Measurements from ENCODE around the gene KRTAP4-16. TPM values are rescaled to one million over a fixed set of nuclear protein-coding genes. Genes with fewer than 3 reads are reported as not detected.
"Not testable (repeated sequence)": the region's sequence is repeated elsewhere in the genome, so short reads cannot be mapped to it uniquely, and the experiment has no call there.

The KRTAP4-16 gene
- total RNA-seq, 1 donor from 2014 or later = not detected

DNA sequence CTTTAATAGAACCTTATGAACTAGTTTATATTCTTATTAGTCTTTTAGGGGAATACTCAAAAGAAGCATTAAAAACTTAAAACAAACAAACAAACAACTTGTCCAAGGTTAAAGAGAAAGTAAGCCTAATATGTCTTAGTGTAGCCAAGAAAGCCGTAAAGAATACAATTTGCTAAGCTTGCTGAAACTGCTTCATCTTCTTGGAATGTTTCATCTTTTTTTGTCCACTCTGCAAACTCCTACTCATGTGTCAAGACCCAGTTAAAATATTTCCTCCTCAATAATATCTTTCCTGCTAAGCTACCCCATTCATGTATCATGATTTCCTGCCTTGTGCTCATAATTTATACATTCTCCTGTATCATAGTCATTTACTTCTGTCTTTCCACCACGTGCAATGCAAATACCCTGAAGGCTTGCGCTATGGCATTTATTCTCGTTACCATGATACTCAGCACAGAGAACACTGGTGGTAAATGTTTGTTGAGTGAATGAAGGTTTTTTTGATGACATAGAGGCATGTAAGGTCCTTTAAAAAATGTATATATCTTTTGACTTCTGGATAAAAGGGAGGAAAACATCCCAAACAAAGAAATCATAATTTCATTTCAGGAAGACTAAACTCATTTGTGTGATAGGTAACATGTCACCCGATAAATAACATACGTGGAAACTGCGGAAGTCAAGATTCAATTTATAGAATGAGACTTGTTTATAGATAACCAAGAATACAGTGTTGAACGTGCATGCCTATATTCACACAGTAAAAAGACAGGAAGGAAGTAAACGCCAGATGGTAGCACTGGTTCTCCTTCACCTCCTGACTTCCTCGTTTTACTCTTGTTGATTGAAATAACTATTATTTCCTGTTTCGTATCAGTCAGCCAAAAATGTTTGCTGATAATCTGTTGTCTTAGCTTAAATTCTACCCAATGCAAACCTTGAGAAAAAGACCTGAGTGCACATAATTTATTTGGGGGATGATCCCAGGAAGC, 18.0 kb upstream of the KRTAP4-16 start:
- peak; percentile 25 to 62 for DNase-seq (ENCODE audit: low read depth in 2 of 2)

DNA sequence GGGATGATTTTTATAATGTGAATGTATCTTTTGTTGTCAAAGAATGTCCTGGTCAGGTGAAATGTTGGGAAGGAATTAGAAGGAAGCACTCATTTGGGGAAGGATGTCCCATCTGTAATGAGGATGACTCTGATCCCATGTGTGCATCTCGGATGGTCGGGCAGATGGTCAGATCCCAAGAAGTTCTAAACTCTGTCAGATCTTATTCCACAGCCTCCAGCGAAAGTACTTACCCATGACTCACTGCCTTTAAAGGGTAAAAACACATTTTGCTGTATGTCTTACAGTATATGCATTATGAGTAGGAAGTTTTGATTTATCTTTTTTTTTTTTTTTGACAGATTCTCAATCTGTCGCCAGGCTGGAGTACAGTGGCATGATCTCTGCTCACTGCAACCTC, 16.7 kb upstream of the KRTAP4-16 start:
- no peak for DNase-seq (ENCODE audit: low read depth in 2 of 2)

DNA sequence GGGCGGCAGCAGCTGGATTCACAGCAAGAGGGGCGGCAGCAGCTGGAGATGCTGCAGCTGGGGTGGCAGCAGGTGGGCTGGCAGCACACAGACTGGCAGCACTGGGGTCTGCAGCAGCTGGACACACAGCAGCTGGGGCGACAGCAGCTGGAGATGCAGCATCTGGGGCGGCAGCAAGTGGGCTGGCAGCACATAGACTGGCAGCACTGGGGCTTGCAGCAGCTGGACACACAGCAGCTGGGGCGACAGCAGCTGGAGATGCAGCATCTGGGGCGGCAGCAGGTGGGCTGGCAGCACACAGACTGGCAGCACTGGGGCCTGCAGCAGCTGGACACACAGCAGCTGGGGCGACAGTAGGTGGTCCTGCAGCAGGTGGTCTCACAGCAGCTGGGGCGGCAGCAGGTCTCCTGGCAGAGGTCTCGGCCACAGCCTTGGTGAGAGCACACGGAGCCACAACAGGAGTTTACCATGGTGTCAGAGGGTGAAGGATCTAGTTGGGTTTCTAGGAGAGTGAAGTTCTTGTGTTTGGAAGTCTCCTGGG, 15.9 kb upstream of the KRTAP4-16 start, which contains the start of gene KRTAP4-11:
Gene KRTAP4-11, minus strand, starts transcription at position 528 of the 541 bp plus-strand sequence. Its CDS starts 58 bp downstream, at position 470.
- not testable (repeated sequence) for DNase-seq (ENCODE audit: low read depth in 2 of 2)

DNA sequence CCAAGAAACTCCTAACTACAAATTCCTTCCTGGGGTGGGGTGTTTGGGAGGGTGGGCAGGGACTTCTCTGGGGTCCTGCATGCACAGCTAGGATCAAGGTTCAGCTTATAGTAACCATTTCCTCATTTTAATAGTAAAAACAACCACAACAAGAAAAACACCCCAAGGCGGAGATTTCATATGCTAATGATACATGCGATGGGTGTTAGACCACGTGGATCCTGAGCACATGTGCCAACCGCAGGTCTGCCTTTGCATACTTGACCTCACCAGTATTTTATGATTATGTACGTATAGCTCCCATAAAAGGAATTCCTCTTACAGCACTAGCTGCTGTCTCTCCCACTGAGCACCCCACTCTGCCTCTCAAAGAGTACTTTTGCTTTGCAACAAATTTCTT, 14.3 kb upstream of the KRTAP4-16 start:
- DNase-seq (ENCODE audit: low read depth in 2 of 2) = no peak

DNA sequence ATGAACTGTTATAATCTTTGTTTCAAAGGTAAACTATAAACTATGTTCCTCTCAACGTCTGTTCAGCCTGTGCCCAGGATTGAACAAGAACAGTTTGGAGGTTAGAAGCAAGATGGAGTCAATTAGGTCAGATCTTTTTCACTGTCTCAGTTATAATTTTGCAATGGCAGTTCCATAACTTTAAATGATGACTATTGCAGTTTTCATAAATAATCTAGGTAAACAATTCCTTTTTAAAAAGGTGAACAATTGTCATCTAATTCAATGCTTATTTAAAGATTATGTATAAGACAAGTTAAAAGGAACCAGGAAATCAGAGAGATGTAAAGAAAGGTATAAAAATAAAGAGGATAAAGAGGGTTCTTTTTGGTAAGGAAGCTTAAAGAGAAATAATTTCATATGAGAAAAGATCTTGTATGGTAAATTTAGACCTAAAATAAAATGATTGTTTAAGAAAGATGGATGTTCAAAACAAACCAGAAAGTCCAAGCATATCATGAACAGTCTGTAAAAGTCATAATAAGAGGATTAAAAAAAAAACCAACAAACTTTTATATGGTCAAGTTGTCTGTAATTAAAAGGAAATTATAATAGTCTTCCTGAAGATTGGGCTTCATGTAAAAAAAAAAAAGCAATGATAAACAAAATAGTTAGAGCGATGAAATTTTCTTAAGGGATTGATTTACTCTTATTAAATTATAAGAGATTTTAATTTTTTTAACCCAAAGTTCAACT, 9.3 kb upstream of the KRTAP4-16 start:
- DNase-seq (ENCODE audit: low read depth in 2 of 2) = no peak

DNA sequence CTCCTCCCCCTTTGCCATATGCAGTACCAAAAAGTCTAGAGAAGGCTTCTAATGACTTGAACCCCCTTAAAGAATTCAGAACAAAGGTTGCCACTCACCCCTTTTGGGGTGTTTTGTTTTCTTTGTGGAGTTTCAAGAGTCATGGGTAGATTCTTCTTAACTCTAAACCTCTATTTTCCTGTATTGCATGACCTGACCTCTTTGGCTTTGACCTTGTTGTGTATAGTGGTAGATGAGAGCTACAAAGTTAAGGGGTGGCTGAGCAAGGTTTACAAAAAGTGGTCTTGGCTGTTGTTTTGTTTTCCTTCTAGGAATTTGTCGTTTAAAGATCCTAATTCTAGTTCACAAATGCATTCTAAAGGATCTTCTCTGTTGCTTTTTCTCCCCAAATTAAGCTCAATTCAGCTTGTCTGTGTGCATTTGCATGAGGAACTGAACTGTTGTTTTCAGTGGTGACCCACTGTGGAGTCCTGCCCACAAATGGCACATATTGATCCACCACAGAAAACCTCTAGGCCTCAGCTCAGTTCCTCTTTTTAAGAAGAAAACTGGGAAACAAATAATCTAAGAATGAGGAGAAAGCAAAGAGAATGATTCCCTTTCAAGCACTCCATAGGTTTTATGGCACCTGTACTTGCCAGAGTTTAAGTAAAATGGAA, 6.8 kb upstream of the KRTAP4-16 start:
- DNase-seq (ENCODE audit: low read depth in 2 of 2) = not testable (repeated sequence)

DNA sequence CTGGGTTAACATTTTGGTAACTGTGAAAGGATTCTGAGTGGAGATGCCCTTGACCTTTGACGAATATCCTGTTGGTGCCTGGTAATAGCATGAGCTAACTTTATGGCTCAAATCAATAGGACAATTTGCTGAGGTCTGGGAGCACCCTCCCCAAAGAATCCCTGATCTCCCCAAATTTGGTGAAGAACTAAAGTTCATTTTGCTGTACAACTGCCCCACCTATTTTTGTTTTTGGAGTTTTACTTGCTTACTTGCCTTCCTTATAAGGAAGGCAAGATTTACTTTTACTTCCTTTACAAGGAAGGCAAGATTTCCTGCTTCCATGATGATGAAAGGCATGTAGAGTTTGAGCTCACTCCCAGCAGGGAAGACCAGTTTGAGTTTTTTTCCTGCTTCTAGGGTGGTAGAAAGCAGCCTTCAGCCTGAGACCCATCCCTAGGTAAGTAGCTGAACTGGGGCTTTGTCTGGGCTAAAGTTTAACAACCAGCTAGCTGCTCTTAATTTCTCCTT, 6.0 kb upstream of the KRTAP4-16 start:
- DNase-seq (ENCODE audit: low read depth in 2 of 2) = no peak

DNA sequence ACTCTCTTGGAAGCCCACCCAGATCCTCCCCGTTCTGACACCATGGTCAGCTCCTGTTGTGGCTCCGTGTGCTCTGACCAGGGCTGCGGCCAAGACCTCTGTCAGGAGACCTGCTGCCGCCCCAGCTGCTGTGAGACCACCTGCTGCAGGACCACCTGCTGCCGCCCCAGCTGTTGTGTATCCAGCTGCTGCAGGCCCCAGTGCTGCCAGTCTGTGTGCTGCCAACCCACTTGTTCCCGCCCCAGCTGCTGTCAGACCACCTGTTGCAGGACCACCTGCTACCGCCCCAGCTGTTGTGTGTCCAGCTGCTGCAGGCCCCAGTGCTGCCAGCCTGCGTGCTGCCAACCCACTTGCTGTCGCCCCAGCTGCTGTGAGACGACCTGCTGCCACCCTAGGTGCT, 3.3 kb upstream of the KRTAP4-16 start, which contains the start of gene KRTAP4-9:
Gene KRTAP4-9, plus strand, starts transcription at position 43 of the 400 bp plus-strand sequence. Its CDS starts 0 bp downstream, at position 43.
- DNase-seq (ENCODE audit: low read depth in 2 of 2) = not testable (repeated sequence)

DNA sequence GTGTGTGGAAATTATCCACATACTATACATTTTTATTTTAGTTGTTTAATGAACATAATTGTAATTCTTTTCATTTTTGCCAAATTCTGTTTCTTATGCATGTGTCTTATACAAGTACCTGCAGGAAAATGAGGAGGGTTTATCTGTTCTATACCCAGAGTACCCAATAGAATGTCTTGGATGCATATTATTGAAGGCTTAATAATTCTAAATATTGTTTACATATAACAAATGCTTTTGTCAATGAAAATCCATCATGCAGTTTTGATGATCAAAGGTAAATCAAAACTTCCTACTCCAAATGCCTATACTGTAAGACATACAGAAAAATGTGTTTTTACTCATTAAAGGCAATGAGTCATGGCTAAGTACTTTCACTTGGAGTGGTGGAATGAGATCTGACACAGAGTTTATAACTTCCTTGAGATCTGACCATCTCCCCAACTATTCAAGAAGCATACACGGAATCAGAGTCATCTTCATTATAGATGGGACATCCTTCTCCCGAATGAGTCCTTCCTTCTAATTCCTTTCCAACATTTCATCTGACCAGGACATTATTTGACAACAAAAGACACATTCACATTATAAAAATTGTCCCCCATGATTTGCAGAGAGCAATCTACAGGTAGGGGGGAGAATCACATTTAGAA, 2.5 kb upstream of the KRTAP4-16 start:
- DNase-seq (ENCODE audit: low read depth in 2 of 2) = peak in 1 of 2 donors; percentile 24

DNA sequence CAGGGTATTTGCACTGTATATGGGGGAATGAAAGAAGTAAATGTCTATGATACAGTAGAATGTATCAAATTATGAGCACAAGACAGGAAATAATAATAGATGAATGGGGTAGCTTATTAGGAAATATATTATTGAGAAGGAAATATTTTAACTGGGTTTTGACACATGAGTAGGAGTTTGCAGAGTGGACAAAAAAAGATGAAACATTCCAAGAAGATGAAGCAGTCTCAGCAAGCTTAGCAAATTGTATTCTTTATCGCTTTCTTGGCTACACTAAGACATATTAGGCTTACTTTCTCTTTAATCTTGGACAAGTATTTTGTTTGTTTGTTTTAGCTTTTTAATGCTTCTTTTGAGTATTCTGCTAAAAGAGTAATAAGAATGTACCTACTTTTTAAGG, 1.9 kb upstream of the KRTAP4-16 start:
- no peak for DNase-seq (ENCODE audit: low read depth in 2 of 2)

DNA sequence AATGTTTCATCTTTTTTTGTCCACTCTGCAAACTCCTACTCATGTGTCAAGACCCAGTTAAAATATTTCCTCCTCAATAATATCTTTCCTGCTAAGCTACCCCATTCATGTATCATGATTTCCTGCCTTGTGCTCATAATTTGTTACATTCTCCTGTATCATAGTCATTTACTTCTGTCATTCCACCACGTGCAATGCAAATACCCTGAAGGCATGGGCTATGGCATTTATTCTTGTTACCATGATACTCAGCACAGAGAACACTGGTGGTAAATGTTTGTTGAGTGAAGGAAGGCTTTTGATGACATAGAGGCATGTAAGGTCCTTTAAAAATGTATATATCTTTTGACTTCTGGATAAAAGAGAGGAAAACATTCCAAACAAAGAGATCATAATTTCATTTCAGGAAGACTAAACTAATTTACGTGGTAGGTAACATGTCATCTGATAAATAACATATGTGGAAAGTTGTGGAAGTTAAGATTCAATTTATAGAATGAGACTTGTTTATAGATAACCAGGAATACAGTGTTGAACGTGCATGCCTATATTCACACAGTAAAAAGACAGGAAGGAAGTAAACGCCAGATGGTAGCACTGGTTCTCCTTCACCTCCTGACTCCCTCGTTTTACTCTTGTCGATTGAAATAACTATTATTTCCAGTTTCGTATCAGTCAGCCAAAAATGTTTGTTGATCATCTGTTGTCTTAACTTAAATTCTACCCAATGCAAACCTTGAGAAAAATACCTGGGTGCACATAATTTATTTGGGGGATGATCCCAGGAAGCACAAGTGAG, 2.1 kb downstream of the KRTAP4-16 start:
- peak; percentile 46 to 48 for DNase-seq (ENCODE audit: low read depth in 2 of 2)

DNA sequence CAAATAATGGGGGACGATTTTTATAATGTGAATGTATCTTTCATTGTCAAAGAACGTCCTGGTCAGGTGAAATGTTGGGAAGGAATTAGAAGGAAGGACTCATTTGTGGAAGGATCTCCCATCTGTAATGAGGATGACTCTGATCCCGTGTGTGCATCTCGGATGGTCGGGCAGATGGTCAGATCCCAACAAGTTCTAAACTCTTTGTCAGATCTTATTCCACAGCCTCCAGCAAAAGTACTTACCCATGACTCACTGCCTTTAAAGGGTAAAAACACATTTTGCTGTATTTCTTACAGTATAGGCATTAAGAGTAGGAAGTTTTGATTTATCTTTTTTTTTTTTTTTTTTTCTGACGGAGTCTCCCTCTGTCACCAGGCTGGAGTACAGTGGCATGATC, 3.5 kb downstream of the KRTAP4-16 start:
- DNase-seq (ENCODE audit: low read depth in 2 of 2) = no peak

DNA sequence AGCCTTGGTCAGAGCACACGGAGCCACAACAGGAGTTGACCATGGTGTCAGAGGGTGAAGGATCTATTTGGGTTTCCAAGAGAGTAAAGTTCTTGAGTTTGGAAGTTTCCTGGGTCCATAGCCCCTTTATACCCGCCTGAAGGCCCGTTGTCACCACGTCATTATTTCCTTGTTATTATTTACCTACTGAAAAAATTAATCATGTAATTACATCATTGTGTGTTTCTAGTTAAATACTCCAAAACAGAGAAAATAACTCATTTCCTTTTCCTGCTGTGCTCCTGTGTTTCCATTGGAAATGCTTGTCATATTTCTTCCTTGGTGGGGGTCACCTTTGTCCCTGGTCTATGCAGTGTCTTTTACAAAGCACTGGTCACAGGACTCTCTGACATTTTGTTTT, 4.0 kb downstream of the KRTAP4-16 start, which contains the start of gene KRTAP4-8:
Gene KRTAP4-8, minus strand, starts transcription at position 101 of the 400 bp plus-strand sequence. Its CDS starts 58 bp downstream, at position 43.
- no peak for DNase-seq (ENCODE audit: low read depth in 2 of 2)

DNA sequence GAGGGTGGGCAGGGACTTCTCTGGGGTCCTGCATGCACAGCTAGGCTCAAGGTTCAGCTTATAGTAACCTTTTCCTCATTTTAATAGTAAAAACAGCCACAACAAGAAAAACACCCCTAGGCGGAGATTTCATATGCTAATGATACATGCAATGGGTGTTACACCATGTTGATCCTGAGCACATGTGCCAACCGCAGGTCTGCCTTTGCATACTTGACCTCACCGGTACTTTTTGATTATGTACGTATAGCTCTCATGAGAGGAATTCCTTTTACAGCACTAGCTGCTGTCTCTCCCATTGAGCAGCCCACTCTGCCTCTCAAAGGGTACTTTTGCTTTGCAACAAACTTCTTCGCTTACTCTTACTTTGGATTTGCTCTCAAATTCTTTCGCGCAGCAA, 6.0 kb downstream of the KRTAP4-16 start:
- no peak for DNase-seq (ENCODE audit: low read depth in 2 of 2)

DNA sequence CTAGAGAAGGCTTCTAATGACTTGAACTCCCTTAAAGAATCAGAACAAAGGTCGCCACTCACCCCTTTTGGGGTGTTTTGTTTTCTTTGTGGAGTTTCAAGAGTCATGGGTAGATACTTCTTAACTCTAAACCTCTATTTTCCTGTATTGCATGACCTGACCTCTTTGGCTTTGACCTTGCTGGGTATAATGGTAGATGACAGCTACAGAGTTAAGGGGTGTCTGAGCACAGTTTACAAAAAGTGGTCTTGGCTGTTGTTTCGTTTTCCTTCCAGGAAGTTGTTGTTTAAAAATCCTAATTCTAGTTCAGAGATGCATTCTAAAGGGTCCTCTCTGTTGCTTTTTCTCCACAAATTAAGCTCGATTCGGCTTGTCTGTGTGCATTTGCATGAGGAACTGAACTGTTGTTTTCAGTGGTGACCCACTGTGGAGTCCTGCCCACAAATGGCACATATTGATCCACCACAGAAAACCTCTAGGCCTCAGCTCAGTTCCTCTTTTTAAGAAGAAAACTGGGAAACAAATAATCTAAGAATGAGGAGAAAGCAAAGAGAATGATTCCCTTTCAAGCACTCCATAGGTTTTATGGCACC, 13.2 kb downstream of the KRTAP4-16 start:
- DNase-seq (ENCODE audit: low read depth in 2 of 2) = not testable (repeated sequence)

DNA sequence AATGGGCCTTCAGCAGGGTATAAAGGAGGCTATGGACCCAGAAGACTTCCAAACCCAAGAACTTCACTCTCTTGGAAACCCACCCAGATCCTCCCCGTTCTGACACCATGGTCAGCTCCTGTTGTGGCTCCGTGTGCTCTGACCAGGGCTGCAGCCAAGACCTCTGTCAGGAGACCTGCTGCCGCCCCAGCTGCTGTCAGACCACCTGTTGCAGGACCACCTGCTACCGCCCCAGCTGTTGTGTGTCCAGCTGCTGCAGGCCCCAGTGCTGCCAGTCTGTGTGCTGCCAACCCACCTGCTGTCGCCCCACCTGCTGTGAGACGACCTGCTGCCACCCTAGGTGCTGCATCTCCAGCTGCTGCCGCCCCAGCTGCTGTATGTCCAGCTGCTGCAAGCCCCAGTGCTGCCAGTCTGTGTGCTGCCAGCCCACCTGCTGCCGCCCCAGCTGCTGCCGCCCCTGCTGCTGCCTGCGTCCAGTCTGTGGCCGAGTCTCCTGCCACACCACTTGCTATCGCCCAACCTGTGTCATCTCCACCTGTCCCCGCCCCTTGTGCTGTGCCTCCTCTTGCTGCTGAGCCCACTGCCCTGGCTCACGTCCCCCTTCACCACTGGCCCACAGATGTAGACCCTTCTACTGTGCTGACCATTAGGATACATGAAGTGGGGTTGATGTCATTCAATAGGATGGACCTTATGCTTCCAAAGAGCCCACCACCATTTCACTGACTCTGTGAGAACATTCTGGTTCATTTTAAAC, 17.7 kb downstream of the KRTAP4-16 start, which contains the start of gene KRTAP4-7:
Gene KRTAP4-7, plus strand, starts transcription at position 51 of the 757 bp plus-strand sequence. Its CDS starts 57 bp downstream, at position 108.
- not testable (repeated sequence) for DNase-seq (ENCODE audit: low read depth in 2 of 2)

DNA sequence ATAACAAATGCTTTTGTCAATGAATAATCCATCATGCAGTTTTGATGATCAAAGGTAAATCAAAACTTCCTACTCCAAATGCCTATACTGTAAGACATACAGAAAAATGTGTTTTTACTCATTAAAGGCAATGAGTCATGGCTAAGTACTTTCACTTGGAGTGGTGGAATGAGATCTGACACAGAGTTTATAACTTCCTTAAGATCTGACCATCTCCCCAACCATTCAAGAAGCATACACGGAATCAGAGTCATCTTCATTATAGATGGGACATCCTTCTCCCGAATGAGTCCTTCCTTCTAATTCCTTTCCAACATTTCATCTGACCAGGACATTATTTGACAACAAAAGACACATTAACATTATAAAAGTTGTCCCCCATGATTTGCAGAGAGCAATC, 18.6 kb downstream of the KRTAP4-16 start:
- not testable (repeated sequence) for DNase-seq (ENCODE audit: low read depth in 2 of 2)

DNA sequence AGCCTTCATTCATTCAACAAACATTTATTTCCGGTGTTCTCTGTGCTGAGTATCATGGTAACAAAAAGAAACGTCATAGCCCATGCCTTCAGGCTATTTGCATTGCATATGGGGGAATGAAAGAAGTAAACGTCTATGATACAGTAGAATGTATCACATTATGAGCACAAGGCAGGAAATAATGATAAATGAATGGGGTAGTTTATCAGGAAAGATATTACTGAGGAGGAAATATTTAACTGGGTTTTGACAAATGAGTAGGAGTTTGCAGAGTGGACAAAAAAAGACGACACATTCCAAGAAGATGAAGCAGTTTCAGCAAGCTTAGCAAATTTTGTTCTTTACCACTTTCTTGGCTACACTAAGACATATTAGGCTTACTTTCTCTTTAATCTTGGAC, 19.4 kb downstream of the KRTAP4-16 start:
- no peak for DNase-seq (ENCODE audit: low read depth in 2 of 2)

All from lung microvascular endothelial cell (primary cell).